Adipocyte (in vitro differentiated cells): ENCODE data around the gene GNGT2.

Experiments
- DNase-seq: peaks from one replicate; pipeline ENCODE4 v3.0.0-alpha.2; 2015; ENCODE audit warnings: low read depth
- H3K27me3 ChIP-seq: replicated peaks from 2 replicates; pipeline ENCODE4 v1.7.0; 2013; ENCODE audit warnings: mild to moderate bottlenecking, low read length, moderate library complexity; ENCODE audit not compliant: control insufficient read depth, insufficient read depth
- H3K36me3 ChIP-seq: 2 replicates; pipeline ENCODE4 v1.7.0; 2013; ENCODE audit warnings: low read length, mild to moderate bottlenecking, moderate library complexity; ENCODE audit not compliant: control insufficient read depth, insufficient read depth, severe bottlenecking
- H3K4me1 ChIP-seq: 2 replicates; pipeline ENCODE4 v1.7.0; 2013; ENCODE audit warnings: mild to moderate bottlenecking, low read length, moderate library complexity; ENCODE audit not compliant: control insufficient read depth, insufficient read depth
- H3K4me3 ChIP-seq: 2 replicates; pipeline ENCODE4 v1.7.0; 2013; ENCODE audit warnings: mild to moderate bottlenecking, low read length, moderate library complexity
- H3K9ac ChIP-seq: 2 replicates; pipeline ENCODE4 v1.7.0; 2013; ENCODE audit warnings: mild to moderate bottlenecking, low read length, moderate library complexity
- H3K9me3 ChIP-seq: 2 replicates; pipeline ENCODE4 v1.7.0; 2013; ENCODE audit warnings: mild to moderate bottlenecking, low read length, moderate library complexity; ENCODE audit not compliant: control insufficient read depth

Gene GNGT2

GRCh38 chr17:49227436-49228261 is 17.3 kb upstream of the GNGT2 start:
- Histone ChIP-seq H3K4me3 (no peak overlapping the region), H3K27me3 (peaks cover 56% of the 10 kb centered on the region), H3K36me3 (no peaks in the 10 kb centered on the region), H3K9me3 (no peaks in the 10 kb centered on the region), H3K4me1 (peaks cover 9% of the 10 kb centered on the region), H3K9ac (no peak overlapping the region)
- DNase-seq = peak; percentile 84

GRCh38 chr17:49226771-49227435 is 16.5 kb upstream of the GNGT2 start:
- H3K36me3 ChIP-seq = no peaks in the 10 kb centered on the region
- DNase-seq = no peak
- no peaks in the 10 kb centered on the region for H3K9me3 ChIP-seq
- H3K4me1 ChIP-seq = peaks cover 9% of the 10 kb centered on the region
- H3K4me3 ChIP-seq = no peak overlapping the region
- H3K27me3 ChIP-seq = peaks cover 64% of the 10 kb centered on the region
- H3K9ac ChIP-seq = no peak overlapping the region

- peaks cover 70% of the 10 kb centered on the region for H3K27me3 ChIP-seq
- no peak overlapping the region for H3K9ac ChIP-seq
- DNase-seq = no peak
Observed at GRCh38 chr17:49225554-49226236, 15.3 kb upstream of the GNGT2 start.

DNA sequence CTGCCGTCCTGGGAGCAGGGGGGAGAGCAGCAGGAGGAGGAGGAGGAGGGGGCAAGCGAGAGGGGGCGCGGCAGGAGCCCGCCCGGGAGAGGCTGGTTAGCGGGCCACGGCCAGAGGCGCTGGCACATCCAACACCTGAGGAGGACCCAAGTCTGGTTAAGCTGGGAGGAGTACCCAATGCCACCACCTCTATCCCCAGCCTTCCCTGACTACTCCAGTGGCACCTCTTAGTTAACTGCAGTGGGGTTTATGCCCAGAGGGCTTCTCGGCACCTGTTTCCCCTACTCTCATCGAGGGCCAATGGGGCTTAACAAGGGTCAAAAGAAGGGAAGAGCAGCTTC is 14.6 kb upstream of the GNGT2 start:
- H3K27me3 ChIP-seq = peaks cover 70% of the 10 kb centered on the region
- H3K4me1 ChIP-seq = peaks cover 5% of the 10 kb centered on the region
- no peaks in the 10 kb centered on the region for H3K9me3 ChIP-seq
- no peaks in the 10 kb centered on the region for H3K36me3 ChIP-seq
- H3K4me3 ChIP-seq = no peak overlapping the region
- H3K9ac ChIP-seq = no peak overlapping the region
- no peak for DNase-seq

More at GRCh38 chr17:49225554-49226236, 15.3 kb upstream of the GNGT2 start:
- Histone ChIP-seq H3K9me3 (no peaks in the 10 kb centered on the region), H3K4me1 (peaks cover 5% of the 10 kb centered on the region), H3K36me3 (no peaks in the 10 kb centered on the region), H3K4me3 (no peak overlapping the region)

- H3K9me3 ChIP-seq = no peaks in the 10 kb centered on the region
- H3K9ac ChIP-seq = no peak overlapping the region
- peaks cover 5% of the 10 kb centered on the region for H3K4me1 ChIP-seq
- H3K4me3 ChIP-seq = no peak overlapping the region
- DNase-seq = no peak
- H3K36me3 ChIP-seq = no peaks in the 10 kb centered on the region
- H3K27me3 ChIP-seq = peaks cover 67% of the 10 kb centered on the region
Observed at GRCh38 chr17:49224198-49224996, 14.0 kb upstream of the GNGT2 start.

DNA sequence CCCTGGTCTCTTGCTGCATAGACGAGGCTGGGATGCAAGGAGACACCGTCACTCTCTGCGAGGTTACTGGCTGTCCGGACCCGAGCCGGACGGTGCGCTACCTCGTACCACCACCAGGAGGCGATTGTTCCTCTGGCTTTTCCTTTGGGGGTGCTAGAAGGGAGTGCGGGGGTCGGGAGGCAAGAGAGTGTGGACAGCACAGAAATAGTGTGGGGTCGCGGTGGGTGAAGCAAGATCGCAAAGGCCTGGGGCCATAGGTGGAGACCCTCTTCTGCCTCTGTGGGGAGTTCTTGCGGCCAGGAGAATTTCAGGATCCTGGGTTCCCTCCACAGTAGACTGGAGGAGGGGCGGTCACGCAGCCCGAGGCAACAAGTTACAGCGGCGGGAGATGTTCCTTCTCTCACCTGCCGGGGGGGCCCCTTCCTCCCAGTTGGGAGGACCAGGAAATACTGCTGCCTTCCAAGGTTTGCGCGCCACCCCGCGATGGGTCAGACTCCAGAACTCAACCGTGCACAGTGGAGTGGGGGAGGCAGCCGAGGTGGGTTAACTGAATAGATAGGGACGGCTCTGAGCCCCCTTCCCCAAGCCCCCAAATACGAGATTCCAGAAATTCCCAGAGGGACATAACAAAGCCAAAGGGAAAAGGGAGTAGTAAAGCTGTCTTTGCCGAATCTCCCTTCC is 13.3 kb upstream of the GNGT2 start:
- no peaks in the 10 kb centered on the region for H3K9me3 ChIP-seq
- DNase-seq = peak; percentile 67
- H3K36me3 ChIP-seq = no peaks in the 10 kb centered on the region
- no peak overlapping the region for H3K9ac ChIP-seq
- peaks cover 5% of the 10 kb centered on the region for H3K4me1 ChIP-seq
- peaks cover 67% of the 10 kb centered on the region for H3K27me3 ChIP-seq
- H3K4me3 ChIP-seq = no peak overlapping the region

DNA sequence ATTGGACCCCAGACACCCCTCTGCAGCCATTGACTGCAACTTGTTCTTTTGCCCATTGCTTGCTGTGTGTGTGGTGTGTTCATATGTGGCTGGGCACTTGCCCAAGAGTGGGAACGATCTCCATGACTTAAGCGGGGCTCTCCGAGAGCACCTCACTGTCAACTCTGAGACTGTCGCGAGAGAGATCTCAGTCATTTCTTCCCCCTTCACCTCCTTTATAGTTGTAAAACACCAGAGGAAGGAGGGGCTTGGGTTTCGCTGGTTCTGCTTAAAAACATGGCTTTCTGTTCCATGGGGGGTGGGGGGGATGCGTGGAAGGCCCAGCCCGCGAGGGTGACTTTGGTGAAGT is 12.8 kb upstream of the GNGT2 start:
- H3K4me3 ChIP-seq = no peak overlapping the region
- no peak for DNase-seq
- no peaks in the 10 kb centered on the region for H3K9me3 ChIP-seq
- no peaks in the 10 kb centered on the region for H3K36me3 ChIP-seq
- H3K27me3 ChIP-seq = peaks cover 70% of the 10 kb centered on the region
- no peak overlapping the region for H3K9ac ChIP-seq
- peaks cover 5% of the 10 kb centered on the region for H3K4me1 ChIP-seq

- no peak for DNase-seq
- no peak overlapping the region for H3K9ac ChIP-seq
- H3K4me3 ChIP-seq = no peak overlapping the region
- H3K4me1 ChIP-seq = peaks cover 5% of the 10 kb centered on the region
- H3K27me3 ChIP-seq = peaks cover 56% of the 10 kb centered on the region
- no peaks in the 10 kb centered on the region for H3K9me3 ChIP-seq
- no peaks in the 10 kb centered on the region for H3K36me3 ChIP-seq
Observed at GRCh38 chr17:49219987-49220386, 9.6 kb upstream of the GNGT2 start.

DNA sequence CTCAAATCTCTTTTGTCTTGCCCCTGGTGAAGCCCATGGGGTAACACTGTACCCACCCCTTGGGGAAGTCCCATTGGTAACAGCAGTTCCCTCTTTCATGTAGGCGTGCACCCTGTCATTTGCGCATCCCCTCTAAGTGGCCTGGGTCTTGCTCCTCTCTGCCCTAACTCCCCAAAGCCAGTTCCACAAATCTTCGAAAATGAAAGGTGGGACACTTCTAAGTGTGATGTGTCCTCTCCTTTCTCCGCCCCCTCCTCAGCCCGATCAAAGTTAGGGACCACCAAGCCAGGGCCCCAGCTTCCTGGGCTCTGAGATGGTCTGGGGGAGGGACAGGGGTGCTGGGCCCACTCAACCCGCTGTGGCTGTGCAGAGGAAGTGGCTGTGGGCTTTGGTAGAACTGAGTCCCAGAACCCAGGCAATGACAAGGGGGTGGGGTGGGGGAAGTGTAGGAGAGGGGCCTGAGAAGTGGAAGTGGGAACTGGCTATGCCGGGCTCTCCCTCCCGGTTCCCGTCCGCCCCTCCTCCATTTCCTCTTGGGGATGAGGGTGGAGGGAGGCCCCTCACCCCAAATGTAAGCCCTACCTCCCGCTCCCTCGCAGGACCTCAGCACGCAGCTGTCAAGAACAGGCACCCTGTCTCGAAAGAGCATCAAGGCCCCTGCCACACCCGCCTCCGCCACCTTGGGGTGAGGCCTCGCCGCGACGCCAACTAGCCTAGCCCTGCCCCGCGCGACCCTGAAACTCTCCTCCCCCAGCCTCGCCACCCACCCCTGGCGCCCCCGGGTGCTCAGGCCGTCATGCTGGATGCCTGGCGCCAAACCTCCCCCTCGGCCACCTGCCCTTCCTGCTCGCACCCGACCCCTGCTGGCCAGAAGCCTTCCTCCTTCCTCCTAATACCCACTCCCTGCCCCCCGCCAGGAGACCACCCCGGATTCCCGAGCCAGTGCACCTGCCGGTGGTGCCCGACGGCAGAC is 8.9 kb upstream of the GNGT2 start:
- no peak for DNase-seq
- H3K9me3 ChIP-seq = no peaks in the 10 kb centered on the region
- no peak overlapping the region for H3K4me3 ChIP-seq
- no peaks in the 10 kb centered on the region for H3K36me3 ChIP-seq
- H3K27me3 ChIP-seq = peaks cover 48% of the 10 kb centered on the region
- H3K9ac ChIP-seq = no peak overlapping the region
- peaks cover 5% of the 10 kb centered on the region for H3K4me1 ChIP-seq
